NCI-H2171 (cell line): Measurements from ENCODE around the gene CCN5.
"Not testable (repeated sequence)": the region's sequence is repeated elsewhere in the genome, so short reads cannot be mapped to it uniquely, and the experiment has no call there.

Source experiments
- DNase-seq: peaks from one replicate; lab custom pipeline; 2025; lab: John Stamatoyannopoulos, UW

CCN5 gene

DNA sequence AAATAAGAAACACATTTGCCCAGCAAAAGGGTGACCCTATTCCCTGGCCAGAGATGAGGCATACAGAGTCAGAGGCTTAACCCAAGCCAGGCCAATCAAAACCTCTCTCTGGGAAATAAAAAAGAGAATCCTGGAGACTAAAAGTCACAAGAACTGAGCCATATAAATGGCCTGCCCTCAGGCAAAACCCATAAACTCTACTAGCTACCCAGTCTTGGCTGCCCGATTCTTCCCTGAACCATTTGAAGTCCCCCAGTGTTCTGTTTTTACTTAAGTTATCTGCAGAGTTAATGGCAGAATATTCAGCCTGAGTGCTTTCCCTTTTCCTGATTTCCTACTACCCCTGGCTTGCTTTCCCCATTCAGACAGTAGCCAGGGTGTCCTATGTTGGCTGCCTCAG is 44.4 kb downstream of the CCN5 start:
- no peak for DNase-seq

DNA sequence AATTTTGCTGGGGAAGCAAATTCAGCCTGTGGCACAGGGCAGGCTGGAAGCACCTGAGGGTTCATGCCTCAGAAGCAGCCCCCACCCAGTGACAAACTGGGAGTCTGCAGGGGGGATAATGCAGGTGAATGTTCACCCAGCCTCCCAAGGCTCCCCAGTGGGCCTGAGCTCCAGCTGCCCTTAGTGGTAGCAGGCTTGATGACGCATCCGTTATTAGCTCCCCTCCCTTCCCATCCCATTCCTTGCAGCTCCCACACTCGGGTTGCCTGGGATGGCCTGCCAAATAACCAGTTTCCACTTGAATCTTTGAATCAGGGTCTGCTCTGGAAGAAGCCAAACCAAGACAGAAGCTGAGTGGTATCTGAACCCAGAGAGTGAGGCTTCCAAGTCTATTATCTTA is 46.3 kb downstream of the CCN5 start:
- DNase-seq: no peak

DNA sequence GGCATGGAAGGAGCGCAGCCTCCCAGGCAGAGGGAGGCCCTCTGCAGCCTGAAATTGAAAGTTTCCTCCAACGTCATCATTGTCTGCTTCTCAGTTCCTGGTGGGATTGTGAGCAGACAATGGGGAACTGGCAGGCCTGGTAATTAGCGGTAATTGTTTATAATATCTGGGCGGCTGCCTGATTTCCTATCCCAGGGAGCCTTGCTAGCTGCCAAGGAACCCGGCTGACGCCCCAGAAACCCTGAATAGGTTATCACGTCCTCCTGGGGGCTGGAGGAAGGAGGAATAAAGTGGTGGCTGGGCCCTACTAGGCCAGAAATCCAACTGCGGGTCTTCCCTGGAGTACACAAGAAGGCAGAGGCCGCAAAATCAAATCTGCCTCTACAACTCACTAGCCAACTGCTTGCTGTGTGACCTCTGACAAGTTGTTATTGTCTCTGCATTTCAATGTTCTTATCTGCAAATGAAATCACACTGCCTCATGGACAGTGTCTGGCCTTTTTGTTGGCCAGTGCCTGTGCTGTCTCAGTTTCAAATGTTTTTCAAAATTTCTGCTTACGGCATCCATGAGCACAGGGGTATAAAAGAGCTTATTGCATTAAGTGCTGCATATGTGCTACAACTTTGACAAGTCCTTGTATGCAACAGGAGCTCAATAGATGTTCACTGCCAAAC is 47.4 kb downstream of the CCN5 start:
- no peak for DNase-seq

DNA sequence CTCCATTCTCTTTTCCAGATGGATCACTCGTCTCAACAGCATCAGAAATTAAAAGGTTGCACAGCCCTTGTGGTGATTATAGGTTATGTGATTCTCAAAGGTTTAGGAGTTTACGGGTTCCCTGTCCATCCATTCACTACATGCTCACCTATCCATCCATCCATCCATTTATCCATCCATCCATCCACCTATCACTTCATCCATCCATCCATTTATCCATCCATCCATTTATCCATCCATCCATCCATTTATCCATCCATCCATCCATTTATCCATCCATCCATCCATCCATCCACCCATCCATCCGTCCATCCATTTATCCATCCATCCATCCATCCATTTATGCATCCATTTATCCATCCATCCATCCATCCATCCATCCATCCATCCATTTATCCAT is 48.6 kb downstream of the CCN5 start:
- DNase-seq: not testable (repeated sequence)

DNA sequence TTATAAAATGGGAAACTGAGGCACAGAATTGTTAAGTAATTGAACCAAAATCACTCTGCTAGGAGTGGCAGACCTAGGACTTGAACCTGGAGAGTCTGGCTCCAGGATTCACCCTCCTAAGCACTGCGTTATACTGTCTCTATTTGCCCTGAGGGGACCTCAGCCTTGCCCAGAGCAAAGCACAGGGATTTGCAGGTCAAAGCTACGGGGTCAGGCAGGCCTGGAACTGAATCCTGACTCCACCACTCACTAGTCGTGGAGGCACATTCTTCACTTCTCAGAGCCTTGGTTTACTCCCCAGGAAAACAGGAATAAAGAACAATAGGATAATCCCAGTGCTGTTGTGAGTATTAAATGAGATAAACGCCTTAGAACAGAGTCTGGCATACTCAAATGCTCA is 49.9 kb downstream of the CCN5 start:
- no peak for DNase-seq

DNA sequence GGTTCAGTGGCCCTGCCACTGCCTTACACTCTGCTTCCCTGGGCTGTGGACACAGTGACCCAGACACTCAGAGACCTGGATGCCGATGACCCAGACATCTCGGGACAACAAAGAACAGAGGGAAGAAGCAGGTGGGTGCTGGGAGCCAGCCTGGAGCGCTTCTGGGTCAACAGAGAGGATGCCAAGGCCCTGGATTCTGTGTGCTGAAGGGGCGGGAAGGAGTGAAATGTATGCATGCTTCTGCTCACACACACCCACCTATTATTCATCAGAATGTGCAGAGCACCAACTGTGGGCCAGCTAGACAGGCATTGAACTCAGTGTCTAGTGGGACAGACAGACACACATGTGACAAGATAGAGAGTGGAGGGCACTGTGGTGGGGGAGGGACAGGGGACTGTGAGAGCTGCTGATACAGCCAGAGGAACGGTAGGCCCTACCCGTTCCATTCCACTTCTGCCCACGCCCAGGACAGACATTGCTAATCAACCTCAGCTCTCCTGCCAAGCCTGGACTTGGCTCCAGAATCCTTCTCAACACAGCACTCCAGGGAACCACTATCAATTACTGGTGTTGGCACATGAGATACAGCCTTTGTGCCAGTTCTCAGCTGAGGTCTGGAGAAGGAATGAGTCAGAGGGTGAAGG is 50.7 kb downstream of the CCN5 start:
- DNase-seq: no peak

DNA sequence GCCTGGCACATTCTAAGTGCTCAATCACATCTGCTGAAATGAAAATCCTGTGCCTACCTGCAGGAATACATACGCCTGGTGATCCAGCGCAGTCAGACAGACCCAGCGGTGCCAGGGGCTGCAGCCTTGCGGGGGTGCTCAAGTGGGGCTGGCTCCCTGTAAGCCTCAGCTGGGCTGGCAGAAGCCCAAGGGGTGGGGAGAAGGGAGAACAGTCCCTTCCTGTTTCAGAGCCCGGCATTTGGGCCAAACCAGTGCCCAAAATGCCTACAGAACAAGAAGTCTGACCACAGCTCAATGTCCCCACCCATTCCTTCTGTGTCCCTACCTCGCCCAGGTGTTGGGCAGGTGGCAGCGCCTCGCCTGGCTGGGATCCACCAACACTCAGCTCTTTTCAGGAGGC is 53.1 kb downstream of the CCN5 start:
- DNase-seq: no peak

DNA sequence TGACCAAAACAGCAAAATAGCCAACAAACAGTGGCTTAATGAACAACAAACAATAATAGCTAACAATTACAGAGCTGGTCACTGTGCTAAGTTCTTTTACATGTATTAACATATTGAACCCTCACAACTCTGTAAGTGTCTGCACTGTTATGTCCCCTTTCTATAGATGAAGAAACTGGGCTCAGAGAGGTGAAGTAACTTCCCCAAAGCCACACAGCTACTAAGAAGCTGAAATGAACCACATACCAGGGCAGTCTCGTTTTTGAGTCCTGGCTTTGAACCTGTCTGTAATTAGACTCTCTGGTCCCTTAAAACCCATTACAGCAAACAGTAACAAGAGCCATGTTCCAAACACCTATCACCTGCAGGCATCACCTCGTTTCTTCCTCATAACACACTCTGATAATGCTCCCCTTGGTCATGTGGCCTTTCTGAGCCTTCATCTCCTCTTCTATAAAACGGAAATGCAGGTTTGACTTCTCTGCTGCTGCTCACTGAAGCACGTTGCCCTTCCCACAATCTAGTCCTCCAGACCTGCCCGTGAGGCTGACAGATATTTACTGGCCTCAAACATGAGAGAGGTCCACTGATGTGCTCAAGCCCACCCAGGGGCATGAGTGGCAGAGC is 53.8 kb downstream of the CCN5 start:
- DNase-seq: no peak

DNA sequence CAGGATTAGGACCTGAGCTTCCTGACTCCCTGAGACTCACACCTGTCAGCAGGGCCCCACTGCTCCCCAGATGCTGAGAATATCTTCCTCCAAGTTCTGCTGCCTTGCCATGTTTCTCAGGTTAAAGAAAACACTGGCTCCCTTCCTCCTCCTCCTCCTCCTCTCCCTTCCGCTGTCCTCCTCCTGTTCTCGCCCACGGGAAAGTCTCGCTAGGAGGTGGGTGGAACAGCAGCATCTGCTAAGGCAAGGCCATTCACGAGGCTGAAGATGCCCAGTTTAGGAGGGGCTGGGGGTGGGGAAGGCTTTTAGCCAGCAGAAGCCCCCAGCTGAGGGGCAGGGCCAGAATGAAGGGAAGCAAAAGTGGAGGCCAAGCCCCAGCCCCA is 54.3 kb downstream of the CCN5 start:
- DNase-seq: no peak

DNA sequence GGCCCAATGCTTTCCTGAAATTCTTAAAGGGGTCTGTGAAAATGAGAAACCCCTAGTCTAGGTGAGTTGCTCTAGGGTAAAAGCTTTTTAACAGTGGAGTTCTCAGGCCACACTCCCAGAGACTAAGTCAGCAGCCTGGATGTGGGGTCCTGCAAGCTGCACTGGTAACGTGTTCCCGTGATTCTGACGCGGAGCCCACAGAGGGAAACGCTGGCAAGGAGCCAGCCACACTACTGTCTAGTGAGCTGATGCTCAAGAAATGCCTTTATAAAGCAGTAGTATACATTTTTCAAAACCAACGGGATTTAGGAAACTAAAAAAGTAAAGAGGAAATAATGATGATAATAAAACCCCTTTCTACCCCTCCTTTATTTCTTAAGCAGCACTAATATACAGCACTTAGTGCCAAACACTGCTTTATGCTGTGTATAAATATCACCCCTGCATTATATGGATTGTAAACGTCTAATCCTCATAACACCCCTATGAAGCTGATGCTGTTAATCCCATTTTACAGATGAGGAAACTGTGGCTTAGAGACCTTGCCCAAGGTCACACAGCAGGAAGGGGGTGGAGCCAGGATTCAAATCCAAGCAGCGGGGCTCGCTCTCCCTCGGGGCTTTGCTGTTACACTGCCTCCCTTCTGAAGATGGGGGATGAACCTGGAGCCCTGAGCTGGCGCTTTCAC is 55.5 kb downstream of the CCN5 start:
- no peak for DNase-seq

DNA sequence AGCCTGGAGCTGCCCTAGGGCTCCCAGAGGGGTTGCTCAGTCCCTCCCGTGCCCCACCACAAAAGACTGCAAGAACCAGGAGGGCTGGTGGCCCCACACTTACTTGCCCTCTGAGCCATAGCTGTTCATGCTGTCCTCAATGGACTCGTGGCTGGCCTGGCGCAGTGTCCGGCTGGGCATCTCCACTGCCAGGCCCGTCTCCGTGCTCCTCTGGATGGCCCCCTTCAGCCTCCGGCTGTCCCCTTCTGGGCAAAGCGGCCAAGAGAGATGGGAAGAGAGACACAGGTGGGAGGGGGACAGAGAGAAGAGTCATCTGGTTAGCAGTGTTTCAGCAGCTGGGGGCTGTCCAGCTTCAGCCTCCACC is 56.0 kb downstream of the CCN5 start:
- DNase-seq: no peak

DNA sequence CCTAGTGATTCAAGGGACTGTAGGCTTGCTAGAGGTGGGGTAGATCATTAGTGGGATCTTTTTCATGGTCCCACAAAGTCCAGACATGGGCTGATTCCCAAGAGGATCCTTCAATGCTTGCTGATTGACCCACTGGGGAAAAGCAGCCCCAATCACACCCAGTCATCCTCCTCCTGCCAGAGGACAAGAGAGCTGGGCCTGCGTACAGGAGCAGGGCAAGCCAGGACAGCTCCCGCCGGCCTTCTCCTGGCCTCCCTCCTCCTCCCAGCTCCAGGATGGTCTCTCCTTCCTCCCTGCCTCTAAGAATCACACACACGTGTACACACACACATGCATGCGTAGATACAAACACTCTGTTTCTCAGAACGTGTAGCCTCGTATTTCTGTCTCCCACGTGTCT is 57.5 kb downstream of the CCN5 start:
- no peak for DNase-seq

DNA sequence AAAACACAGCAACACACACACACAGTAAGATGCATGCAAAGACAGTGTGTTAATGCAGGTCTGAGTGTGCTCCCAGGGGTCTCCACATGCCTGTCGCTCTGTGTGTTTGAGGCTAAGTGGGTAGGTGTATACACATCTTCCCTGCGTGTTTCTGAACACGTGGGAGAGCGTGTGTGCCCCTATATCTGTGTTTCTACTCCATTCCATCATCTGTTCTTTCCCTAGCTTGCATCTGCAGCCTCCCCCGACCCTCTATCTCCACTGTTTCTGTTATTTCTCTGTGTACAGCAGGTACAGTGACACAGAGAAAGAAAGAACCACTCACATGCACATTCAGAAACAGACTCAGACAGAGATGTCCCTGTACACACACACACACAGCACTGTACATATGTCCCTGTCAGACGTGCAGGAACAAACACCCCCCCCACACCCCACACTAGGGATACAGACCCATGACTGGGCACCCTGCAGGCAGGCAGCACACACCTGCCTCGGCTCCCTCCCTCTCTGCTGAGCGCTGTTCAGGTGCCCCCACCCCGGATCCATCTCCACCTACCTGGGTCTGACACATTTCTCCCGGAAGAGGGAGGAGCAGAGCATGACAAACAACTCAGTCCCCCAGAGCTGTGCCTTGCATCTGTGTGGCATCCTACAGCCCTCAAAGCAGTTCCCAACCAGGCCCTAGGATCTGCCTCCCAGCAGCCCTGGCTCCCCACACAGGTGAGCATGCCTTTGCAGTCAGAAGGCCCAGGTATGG is 58.1 kb downstream of the CCN5 start:
- no peak for DNase-seq

DNA sequence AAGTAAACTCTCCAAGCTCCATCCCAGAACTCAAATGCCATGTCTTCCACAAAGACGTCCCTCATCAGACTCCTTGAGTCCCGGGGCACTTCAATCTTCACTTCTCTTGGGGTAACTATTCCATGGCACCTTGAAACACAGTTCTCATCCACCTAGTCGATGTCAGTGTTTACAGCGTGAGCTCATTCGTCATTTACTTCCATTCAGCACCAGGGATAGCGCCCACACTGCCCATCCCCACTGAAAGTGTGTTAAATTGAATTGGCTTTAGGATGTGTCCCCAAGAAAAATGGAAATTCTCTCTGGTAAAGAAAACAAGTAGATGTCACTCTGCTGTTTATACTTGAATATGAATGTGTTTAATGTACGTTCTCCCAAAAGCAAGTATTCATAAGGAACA is 61.8 kb downstream of the CCN5 start:
- no peak for DNase-seq
